ENCODE data around the gene PPP4R3B.

PPP4R3B gene

DNA sequence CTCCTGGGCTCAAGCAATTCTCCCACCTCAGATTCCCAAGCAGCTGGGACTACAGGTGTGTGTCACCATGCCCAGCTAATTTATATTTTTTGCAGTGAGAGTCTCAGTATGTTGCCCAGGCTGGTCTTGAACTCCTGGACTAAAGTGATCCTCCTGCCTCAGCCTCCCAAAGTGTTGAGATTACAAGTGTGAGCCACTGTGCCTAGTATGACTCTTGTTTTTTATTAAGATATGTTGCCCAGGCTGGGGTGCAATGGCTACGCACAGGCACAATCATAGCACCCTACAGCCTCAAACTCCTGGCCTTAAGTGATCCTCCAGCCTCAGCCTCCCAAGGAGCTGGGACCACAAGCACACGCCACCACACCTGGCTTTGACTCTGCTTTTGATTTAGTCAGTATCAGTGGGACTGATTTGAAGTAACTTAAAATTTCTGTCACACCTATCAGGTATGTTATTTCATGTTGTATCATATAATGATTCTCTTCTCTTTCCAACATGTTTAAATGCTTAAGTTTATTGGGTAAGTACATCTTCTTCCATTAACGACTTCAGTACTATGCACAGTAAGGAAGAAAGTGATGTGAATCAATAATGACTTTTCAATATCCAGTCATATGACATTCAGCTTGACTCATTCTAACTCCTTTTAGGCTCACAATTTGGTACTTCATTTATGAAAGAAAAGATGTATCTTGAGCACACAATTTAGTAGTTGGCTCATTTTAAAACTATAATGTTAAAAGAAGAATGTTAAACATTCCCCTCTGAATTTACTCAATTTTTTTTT lies 6.3 kb downstream of the PPP4R3B start:
- no peak overlapping the region for H3K4me3 ChIP-seq (ENCODE audit: low read depth, low read length)
- DNase-seq (ENCODE audit: low read depth, low spot score), result no peak
- no peak for TF ChIP-seq CTCF (IDR thresholded peaks at IDR 0.05; ENCODE audit: low read depth, low read length)
- in situ Hi-C loops (cut with HindIII; ENCODE audit: low sequenced_read_pairs), result no loop called here

GRCh38 chr2:55609938-55610578 lies 7.4 kb downstream of the PPP4R3B start:
- no peak overlapping the region for H3K4me3 ChIP-seq (ENCODE audit: low read depth, low read length)
- no peak for DNase-seq (ENCODE audit: low read depth, low spot score)
- in situ Hi-C loops (cut with HindIII; ENCODE audit: low sequenced_read_pairs), result no loop called here
- TF ChIP-seq CTCF (IDR thresholded peaks at IDR 0.05; ENCODE audit: low read depth, low read length), result no peak

DNA sequence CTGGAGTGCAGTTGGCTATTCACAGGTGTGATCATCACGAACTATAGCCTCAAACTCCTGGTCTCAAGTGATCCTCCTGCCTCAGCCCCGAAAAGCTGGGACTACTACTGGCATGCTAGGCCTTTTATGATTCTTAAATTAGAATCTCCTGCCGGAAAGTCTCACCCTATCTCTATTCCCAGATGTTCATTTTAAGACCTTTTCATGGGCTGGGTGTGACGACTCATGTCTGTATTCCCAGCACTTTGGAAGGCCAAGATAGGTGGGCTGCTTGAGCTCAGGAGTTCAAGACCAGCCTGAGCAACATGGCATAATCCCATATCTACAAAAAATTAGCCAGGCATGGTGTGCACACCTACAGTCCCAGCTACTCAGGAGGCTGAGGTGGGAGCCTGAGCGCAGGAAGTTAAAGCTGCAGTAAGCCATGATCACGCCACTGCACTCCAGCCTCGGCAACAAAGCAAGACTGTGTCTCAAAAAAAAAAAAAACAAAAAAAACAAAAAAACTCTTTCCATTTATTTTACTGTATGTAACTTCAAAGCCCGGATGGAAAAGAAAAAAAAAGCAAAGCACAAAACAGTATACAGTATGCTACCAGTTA lies 8.1 kb downstream of the PPP4R3B start:
- in situ Hi-C loops (cut with HindIII; ENCODE audit: low sequenced_read_pairs), result no loop called here
- TF ChIP-seq CTCF (IDR thresholded peaks at IDR 0.05; ENCODE audit: low read depth, low read length), result no peak
- H3K4me3 ChIP-seq (ENCODE audit: low read depth, low read length), result no peak overlapping the region
- DNase-seq (ENCODE audit: low read depth, low spot score), result no peak

DNA sequence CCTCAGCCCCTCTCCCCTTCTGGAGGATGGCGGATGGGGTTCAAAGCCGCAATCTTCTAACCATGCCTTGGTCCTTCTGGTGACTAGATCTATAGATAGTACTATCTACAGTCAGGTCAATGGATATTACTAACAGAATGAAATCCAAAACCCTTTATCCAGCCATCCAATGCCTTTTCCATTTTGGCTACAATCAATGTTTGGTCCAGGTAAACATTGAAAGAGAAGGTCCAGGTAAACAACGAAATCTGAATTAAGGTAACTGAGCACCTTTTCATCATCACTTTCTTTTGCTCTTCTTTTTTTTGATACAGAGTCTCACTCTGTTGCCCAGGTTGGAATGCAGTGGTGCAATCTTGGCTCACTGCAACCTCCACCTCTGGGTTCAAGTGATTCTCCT lies 9.7 kb downstream of the PPP4R3B start:
- no peak for DNase-seq (ENCODE audit: low read depth, low spot score)
- H3K4me3 ChIP-seq (ENCODE audit: low read depth, low read length), result no peak overlapping the region
- in situ Hi-C loops (cut with HindIII; ENCODE audit: low sequenced_read_pairs), result no loop called here
- TF ChIP-seq CTCF (IDR thresholded peaks at IDR 0.05; ENCODE audit: low read depth, low read length), result no peak

DNA sequence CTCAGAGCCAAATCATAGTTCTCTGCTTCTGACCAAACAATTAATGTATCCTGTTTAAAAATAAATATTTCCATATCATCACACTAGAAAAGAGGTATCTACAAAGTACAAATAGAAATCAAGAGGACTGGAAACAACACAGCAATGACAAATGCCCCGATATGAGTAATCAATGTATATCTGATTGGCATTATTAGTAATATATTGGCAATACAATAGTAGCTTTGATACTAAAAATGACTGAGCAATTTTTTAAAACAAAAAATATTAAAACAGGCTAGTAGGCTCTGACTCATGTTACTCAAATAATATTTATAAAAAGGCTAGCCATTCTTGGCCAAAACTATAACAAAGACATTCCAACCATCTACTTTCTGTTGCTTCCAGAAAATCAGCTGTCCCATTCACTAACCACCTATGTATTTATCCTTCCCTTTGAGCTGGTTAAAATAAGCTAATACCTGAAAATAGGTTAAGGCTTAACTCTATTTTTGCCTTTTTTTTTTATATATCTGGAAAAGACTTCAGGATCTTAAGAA lies 13.3 kb downstream of the PPP4R3B start:
- H3K4me3 ChIP-seq (ENCODE audit: low read depth, low read length), result no peak overlapping the region
- TF ChIP-seq CTCF (IDR thresholded peaks at IDR 0.05; ENCODE audit: low read depth, low read length), result no peak
- in situ Hi-C loops (cut with HindIII; ENCODE audit: low sequenced_read_pairs), result no loop called here
- DNase-seq (ENCODE audit: low read depth, low spot score), result peak; percentile 39

GRCh38 chr2:55601849-55602248 lies 15.6 kb downstream of the PPP4R3B start:
- DNase-seq (ENCODE audit: low read depth, low spot score), result no peak
- in situ Hi-C loops (cut with HindIII; ENCODE audit: low sequenced_read_pairs), result no loop called here
- H3K4me3 ChIP-seq (ENCODE audit: low read depth, low read length), result no peak overlapping the region
- TF ChIP-seq CTCF (IDR thresholded peaks at IDR 0.05; ENCODE audit: low read depth, low read length), result no peak

All from astrocyte of the spinal cord (primary cell).